Renal pelvis (tissue), 4 donors: ENCODE measurements around the gene BCAS3. TPM values are rescaled to one million over a fixed set of nuclear protein-coding genes. Genes with fewer than 3 reads are reported as not detected.

ENCODE experiments used
- DNase-seq: peaks from one replicate; pipeline ENCODE4 v3.0.0-alpha.2; 2013
- polyA plus RNA-seq, 3 donors: library from polyadenylated mRNA; unstranded; fragments of 120-200 nt; gene quantifications; one replicate each; pipeline ENCODE4 v1.2.1, GENCODE V29; 2013; ENCODE audit not compliant: insufficient read length in 3 of 3

BCAS3 gene
- polyA plus RNA-seq, 3 donors, result 30.1 to 34.5 (median 32.6) TPM

DNA sequence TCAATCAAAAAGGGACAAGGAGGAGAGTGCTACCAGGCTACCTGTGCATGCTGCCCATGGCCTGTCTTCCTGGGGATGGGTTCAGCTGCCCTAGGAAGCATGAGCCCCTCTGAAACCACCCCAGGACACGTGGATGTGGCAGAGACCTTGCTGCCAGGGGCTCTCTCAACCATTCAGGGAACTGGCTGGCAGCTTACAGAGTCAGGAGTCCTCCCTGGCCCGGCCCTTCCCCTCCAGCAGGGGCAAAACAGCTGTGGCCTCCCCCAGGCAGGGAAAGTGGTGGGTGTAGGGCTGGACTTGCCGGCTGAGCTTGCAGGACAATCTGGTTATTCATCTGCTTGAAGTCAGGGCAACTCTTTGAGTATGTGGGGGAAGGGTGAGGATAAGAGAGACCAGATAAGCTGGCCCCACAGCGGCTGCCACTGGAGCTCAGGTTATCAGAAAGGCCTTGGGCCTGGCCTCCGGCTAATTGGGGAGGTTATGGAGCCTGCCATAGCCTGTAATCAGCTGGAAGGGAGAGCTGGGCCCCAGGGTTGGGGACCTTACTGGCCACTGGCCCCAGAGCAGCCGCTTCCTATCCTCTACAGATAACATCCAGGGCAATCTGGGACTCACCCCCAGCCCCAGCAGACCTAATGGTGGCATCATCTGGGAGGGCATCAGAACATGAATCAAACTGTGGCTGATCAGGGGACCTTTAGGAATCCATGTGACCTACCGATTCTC, 716.4 kb downstream of the BCAS3 start:
- no peak for DNase-seq

DNA sequence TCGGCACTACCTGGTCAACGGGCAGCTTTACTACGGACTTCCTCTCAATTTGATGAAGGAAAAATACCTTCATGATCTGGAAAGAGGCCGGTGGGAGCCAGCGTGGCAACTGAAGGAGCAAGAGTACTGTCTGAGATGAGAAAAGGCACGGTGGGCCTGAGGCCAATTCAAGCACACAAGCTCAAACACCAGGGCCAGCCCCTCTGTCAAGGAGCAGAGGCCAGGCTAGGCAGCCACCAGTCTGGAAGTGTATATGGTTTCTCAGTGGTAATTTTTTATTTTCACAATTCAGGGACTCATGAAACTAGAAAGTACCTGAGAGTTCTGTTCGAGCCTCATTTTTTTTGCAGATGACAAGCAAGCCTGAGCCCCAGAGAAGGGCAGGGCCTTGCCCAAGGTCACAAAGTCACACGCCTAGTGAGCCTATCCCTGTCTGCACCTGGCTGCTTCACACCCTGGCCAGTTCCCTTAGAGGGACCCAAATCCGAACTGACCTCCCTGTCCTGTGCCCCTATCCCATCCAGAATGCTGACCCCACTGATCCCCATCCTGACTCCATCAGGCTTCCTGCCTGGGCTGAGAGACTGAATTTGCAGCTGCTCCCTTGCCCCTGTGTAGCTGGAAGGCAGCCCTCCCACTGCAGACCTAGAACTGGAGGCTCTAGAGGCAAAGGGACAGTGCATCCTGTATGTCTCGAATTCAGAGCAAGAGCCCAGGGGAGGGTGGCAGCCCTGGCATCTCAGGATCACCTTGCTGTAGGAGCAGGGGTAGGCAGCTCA, 717.2 kb downstream of the BCAS3 start:
- no peak for DNase-seq

DNA sequence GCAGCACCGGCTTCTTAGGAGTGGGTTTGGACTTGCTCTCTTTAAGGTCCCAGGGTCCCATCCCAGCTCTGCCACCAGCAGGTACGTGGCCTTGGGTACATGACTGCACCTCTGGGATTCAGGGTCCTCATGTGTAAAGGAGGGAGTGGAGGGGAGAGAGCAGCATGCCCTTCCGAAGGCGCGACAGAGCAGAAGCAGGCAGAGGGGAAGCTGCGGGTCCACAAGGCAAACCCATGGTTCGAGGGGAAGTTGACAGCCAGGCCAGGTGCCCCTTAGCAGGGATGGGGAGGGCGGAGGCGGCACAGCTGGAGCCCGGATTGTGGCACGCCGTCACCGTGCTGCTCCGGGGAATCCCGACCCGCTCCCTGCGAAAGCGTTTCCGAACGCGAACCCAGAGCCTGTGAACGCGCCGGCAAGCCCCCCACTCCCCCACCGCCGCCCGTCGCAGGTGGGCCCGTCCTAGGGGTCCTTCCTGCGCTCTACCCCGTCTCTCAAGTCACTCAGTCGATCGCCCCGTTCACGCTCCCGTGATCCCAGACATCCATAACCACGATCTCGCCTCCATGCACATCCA, 717.8 kb downstream of the BCAS3 start:
- DNase-seq, result no peak

DNA sequence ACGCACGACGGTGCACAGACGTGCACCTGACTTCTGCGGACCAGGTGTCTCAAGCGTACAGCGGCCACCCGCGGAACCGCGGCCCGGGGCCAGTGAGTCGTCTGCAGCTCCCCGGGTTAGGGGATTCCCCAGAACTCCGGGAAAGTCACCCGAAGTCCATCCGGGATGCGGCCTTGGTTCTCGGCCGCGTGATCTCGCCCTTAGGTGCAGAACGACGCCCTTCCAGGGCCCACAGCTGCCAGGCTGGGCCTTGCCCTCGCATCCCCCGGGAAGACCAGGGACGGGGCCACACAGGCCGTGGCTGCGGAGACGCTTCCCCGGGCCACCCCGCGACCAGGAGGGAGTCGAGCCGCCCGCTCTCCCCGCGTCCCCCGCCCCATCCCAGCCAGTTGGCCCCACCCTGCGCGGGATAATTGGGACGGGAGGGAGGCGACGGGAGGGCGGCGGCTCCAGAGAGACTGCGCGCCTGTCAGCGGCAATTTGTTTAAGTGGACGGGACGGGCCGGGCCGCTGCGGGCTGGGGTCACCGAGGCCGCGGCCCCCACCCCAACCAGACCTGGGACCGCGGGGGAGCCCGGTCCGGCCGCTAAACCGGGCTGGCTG, 718.4 kb downstream of the BCAS3 start:
- DNase-seq, result no peak

DNA sequence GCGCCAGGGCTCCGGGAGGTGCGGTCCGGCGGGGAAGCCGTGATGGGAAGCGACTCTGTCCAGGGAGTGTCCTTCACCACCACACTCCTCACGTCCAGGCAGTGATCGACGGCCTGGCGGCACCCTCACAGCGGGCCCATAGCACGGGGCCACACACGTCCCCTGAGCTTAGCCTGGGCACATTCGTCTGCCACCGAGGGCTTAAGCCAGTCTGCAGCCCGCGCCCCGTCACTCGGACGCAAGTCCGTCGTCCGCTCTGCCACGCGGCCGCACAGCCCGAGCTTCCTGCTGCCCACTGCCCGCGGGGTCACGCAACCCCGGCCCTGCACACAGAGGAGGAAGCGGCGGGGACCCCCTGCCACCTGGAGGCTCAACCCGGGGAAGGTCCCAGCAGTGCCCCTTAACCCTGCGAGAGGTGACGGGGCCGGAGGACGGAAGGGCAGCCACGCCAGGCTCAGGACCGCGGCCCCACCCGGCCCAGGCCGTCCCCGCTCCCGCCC, 719.0 kb downstream of the BCAS3 start:
- no peak for DNase-seq

DNA sequence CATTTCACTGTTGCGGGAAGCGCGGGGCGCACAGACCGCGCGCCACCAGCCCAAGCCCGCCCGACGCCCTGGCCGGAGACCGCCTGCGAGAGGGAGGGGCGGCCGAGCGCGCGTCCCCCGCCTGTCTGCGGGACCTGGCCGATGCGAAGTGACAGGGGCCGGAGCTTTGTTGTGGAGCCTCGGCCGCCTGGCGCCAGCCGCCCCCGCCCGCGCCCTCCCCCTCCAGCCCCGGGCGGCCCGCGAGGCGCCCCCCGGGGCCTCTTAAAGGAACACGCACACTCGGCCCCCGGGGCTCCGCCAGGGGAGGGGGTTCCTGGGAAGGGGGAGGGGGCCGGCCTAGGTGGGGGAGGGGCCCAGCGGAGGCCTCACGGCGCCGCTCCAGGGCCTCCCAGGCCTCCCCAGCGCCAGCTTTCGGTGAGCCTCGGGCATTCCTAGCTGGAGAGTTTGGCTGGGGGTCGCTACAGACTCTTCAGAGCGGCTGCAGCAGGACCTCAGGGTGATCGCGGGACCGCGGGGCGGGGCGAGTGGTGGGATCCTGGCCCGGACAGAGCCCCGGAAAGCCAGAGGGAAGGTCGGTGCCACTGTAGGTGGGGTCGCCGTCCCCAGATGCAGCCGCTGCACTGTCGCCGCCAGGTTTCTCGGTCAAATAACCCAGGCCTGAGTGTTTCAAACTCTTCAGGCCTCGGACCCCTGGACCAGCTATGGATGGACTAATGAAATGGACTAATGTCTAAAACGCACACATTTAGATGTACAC, 719.6 kb downstream of the BCAS3 start:
- no peak for DNase-seq

DNA sequence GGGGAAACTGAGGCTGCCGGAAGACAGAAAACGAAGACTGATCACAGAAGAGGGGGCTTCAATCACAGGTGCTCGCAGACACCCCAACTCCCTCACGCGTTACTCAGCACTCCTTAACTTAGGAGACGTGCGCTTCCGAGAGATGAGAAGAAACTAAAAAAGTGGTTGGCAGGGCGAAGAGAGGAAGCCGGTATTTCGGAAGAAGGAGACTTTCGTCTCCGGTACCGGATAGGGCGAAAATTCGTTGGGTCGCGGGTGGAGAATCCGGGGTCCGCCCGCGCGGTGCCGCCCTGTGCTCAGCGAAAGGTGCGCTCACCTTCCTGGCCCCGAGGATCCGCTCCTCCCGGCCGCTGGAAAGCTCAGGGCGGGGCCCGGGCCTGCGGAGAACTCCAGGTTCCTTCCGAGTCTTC, 721.1 kb downstream of the BCAS3 start:
- DNase-seq, result no peak

DNA sequence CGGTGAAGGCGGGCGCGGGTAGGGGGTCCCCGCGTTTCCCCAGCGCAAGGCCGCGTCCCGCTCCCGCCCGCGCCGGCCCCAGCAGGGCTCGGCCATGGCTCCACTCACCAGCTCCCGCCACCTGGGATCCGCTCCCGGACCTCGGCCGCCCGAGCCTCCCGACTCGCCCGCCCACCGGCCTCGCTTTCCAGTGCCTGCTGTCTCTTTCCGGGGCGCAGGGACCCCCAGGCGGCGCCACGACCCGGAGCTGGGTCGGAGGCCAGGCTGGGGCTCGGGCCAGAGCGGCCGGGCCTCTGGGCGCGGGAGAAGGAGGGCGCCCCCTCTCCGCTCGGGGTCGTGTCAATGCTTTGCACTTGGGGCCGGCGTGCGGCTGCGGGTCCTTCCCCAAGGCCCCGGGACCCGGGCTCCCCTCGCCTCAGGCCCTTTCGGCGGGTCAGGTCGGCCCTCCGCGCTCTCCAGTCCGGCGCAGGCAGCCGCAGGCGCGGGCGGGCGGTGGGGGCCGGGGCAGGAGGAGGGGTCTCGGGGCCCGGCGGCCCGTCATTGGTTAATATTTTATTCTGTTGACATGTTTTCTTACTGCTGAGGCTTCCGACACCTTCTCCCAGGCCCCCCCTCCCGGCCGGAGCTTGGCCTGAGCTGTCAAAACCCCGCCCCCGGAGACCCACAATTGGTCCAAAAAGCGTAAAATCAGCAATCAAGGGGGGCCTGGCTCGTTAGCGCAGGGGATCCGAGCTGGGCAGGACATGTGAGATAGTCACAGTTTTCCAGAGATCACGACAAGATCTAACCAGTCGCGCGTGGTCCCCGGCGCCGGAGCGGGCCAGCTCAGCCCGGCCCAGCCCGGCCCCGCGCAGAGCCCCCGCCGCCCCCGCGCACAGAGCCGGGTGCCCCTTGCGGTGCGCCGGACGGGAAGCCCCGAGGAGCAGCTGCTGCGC, 721.7 kb downstream of the BCAS3 start, which contains the start of gene TBX2:
Gene TBX2, plus strand, starts transcription at position 713 of the 935 bp plus-strand sequence. CDS start 334 bp downstream, outside the sequence.
- peak; percentile 94 for DNase-seq

DNA sequence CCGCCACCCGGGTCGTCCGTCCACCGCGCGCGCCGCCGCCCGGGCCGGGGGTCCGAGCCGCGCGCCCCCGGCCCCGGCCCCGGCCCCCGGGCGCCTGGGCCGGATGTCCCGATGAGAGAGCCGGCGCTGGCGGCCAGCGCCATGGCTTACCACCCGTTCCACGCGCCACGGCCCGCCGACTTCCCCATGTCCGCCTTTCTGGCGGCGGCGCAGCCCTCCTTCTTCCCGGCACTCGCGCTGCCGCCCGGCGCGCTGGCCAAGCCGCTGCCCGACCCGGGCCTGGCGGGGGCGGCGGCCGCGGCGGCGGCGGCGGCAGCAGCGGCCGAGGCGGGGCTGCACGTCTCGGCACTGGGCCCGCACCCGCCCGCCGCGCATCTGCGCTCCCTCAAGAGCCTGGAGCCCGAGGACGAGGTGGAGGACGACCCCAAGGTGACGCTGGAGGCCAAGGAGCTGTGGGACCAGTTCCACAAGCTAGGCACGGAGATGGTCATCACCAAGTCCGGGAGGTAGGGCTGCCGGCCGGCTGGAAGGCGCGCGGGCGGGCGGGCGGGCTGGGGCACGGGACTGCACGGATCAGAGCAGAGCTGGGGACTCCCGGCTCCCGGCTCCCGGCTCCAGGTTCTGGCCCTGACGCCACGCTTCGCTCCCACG, 722.5 kb downstream of the BCAS3 start:
- no peak for DNase-seq

DNA sequence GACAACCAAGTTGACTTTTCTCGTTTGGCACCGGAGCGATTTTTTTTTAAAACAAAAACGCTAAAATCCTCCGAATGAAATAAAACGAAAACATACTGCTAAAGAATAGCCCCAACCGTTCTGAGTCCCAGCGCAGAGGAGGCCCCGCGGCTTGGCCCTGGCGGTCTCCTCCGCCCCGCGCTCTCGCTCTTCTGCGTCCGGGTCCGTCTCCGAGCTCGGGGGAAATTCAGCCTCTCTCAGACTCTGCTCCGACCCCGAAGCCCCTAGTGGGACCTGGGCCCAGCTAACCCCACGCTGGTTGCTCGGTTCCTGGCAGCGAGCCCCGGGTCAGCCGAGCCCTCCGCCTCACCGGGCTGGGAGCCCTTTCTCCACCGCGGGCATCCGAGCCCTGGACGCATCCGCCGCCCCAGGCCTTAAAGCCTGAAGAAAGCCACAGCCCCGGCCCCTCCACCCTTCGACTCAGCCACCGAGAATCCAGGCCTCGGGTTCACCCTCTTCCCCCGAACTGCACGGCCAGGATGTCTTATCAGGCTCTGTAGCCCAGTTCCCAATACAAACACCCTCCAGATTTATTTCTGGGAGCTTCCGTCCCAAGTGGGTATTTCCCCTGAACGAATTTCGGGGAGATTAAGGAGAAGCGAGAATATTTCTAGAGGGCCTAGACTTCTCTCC, 723.2 kb downstream of the BCAS3 start:
- DNase-seq, result no peak

DNA sequence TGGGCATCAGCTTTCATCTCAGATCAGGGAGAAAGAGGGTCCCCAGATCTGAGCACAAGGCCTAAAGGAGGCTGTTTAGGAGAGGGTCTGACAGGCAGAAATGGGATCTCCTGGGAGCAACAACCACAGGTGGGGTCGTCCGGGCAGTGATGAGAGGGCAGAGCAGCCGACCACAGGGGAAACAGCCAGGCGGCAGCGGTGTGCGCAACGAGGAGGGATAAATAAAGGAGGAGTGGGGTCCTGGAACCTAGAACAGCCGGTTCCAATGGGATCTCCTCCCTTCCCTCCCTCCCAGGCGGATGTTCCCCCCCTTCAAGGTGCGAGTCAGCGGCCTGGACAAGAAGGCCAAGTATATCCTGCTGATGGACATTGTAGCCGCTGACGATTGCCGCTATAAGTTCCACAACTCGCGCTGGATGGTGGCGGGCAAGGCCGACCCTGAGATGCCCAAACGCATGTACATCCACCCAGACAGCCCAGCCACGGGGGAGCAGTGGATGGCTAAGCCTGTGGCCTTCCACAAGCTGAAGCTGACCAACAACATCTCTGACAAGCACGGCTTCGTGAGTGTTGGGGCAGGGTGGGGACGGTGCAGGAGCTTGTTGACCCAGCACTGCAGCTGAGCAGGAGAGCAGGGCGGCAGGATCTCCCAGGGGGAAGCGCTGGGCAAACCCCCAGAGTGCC, 723.9 kb downstream of the BCAS3 start:
- DNase-seq, result no peak

DNA sequence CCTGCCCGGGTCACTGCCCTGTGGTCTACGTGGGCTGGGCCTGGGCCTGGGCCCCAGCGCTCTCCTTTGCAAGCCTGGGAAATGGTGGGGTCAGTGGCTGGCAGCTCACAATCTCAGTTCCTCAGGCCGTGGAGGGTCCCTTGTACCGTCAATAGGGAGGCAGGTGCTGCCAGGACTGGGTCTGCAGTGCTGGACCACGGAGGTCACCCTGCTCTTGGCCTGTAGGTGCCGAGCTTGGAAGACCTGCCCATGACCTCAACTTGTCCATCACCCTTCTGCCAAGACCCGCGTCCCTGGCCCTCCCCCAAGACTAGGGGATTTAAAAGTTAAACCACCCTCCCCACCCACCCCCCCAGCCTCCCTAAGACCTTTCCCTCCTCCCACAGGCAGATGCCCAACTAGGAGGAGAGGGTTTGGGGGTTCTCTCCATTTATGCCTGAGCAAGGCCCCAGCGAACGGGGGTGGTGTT, 724.5 kb downstream of the BCAS3 start:
- DNase-seq, result no peak

DNA sequence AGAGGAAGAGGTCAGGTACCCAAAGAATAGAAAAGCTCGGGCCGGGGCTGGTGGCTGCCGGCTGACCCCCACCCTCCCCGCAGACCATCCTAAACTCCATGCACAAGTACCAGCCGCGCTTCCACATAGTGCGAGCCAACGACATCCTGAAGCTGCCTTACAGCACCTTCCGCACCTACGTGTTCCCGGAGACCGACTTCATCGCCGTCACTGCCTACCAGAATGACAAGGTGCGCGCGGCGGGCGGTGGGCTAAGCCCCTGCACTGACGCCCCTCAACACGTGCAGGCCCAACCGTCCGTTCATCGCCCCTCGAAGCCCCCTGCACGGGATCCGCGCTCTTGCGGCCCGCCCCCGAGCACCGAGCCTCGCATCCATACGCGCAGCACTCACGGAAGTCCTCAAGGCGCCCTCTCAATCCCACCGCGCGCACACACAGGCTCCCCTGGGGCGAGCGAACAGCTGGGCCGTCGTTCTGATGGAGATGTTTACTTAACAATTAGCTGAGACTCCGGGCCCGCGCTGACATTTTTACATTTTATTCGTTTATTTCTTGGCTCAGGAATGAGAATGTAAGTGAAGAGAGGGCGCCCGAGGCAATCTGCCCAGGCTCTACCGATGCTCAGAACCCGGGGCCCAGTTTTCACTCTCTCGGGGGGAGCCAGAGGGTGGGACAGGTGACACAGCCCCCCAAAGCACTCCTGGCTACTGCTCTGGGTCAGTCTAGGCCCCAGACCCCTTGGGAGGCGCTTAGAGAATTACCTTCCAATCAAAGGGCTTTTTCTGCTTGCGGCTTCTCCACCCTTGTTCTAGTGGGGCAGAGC, 725.5 kb downstream of the BCAS3 start:
- no peak for DNase-seq

DNA sequence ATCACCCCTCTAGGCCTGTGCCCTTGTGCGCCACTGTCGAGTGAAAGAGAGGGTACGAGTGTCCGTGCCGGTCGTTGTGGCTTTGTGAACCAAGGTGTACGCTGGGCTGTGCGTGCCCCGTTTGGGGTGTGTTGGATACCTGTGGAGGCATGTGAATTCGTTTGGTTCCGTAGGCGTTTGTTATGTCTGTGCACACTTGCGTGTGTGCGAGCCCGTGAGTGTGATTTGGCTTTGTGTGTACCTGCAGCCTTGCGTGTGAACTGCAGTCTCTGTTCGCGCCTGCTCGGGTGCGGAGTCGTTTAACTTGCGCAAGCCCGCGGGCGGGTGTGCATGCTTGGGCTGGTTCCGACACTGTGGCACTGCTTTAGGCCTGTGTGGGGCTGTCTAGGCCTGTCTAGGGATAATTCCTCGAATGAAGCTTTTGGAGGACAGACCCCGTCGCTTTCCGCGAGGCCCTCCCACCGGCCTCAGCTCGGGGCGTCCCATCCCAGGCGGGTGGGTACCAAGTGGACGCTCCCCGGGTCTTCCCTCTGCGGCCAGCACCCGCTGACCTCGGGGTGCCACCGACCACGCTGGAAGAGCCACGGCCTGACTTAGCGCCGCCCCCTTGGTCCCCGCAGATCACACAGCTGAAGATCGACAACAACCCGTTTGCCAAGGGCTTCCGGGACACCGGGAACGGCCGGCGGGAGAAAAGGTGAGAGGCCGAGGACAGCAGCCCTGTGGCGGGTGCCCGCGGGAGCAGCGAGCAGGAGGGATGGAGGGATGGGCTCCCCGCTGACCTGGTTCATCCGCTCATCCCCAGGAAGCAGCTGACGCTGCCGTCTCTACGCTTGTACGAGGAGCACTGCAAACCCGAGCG, 726.4 kb downstream of the BCAS3 start:
- DNase-seq, result no peak

DNA sequence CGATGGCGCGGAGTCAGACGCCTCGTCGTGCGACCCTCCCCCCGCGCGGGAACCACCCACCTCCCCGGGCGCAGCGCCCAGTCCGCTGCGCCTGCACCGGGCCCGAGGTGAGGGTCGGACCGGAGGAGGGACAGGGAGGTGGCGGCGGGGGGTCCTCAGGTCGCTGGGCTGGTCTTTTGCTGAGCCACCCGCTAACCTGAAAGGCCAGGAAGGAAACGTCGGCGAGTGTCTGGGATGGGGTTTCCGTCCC, 726.9 kb downstream of the BCAS3 start:
- DNase-seq, result no peak

DNA sequence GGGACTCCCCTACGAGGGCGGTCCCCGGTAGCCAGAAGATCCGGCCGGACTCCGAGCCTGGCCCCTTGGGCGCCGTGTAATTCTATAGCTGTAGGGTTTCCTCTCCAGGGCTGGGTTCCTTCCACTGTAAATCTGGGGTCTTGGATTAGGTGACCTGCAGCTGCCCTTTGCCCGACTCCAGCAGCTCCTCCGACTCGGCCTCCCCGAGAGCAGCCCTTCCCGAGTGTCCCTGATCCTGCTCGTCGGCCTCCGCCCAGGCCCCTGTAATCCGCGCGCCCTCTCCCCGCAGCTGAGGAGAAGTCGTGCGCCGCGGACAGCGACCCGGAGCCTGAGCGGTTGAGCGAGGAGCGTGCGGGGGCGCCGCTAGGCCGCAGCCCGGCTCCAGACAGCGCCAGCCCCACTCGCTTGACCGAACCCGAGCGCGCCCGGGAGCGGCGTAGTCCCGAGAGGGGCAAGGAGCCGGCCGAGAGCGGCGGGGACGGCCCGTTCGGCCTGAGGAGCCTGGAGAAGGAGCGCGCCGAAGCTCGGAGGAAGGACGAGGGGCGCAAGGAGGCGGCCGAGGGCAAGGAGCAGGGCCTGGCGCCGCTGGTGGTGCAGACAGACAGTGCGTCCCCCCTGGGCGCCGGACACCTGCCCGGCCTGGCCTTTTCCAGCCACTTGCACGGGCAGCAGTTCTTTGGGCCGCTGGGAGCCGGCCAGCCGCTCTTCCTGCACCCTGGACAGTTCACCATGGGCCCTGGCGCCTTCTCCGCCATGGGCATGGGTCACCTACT, 727.4 kb downstream of the BCAS3 start:
- DNase-seq, result no peak
